ENCODE measurements around the gene PPP3R1. TPM values are rescaled to one million over a fixed set of nuclear protein-coding genes. Genes with fewer than 3 reads are reported as not detected.

Gene PPP3R1
- total and polyA plus RNA-seq, 2 donors from 2014 or later = 18.3 to 50.8 TPM

- H3K27ac ChIP-seq (ENCODE audit: low read depth in 2 of 2, low read length in 2 of 2) = no peak overlapping the region
- peaks cover 0 to 4% (median 4%) of the 10 kb centered on the region in 3 donors for H3K4me1 ChIP-seq (ENCODE audit: control insufficient read depth in 2 of 3, insufficient read depth in 2 of 3, low read depth in 1 of 3, low read length in 3 of 3)
- peaks cover 0 to 3% (median 2%) of the 10 kb centered on the region in 3 donors for H3K36me3 ChIP-seq (ENCODE audit: control insufficient read depth in 2 of 3, insufficient read depth in 3 of 3, low read length in 3 of 3)
- intact Hi-C loops (cut with DNase I) = no loop called here
- no peaks in the 10 kb centered on the region for H3K9me3 ChIP-seq (ENCODE audit: control insufficient read depth in 2 of 3, insufficient read depth in 1 of 3, low read length in 3 of 3)
- FAIRE-seq (no peak), DNase-seq (no peak)
- TF ChIP-seq CTCF (IDR thresholded peaks at IDR 0.05; ENCODE audit: borderline replicate concordance, extremely low read depth, insufficient read depth) = no peak
- no peak overlapping the region for H3K4me3 ChIP-seq (ENCODE audit: low read length in 3 of 3)
- no peaks in the 10 kb centered on the region for H3K27me3 ChIP-seq (ENCODE audit: control insufficient read depth, insufficient read depth, low read length)
- no peak overlapping the region for H3K9ac ChIP-seq (ENCODE audit: low read length in 3 of 3)
Measured at GRCh38 chr2:68155618-68156017, 96.7 kb downstream of the PPP3R1 start.

- FAIRE-seq = no peak
- Histone ChIP-seq H3K4me1 (ENCODE audit: control insufficient read depth in 2 of 3, insufficient read depth in 2 of 3, low read depth in 1 of 3, low read length in 3 of 3) (peaks cover 0 to 4% (median 0%) of the 10 kb centered on the region in 3 donors), H3K9me3 (ENCODE audit: control insufficient read depth in 2 of 3, insufficient read depth in 1 of 3, low read length in 3 of 3) (no peaks in the 10 kb centered on the region), H3K27me3 (ENCODE audit: control insufficient read depth, insufficient read depth, low read length) (no peaks in the 10 kb centered on the region), H3K9ac (ENCODE audit: low read length in 3 of 3) (no peak overlapping the region), H3K4me3 (ENCODE audit: low read length in 3 of 3) (no peak overlapping the region), H3K36me3 (ENCODE audit: control insufficient read depth in 2 of 3, insufficient read depth in 3 of 3, low read length in 3 of 3) (no peaks in the 10 kb centered on the region), H3K27ac (ENCODE audit: low read depth in 2 of 2, low read length in 2 of 2) (peak overlapping the region in 1 of 2 donors; percentile 11)
- TF ChIP-seq CTCF (IDR thresholded peaks at IDR 0.05; ENCODE audit: borderline replicate concordance, extremely low read depth, insufficient read depth) = no peak
- intact Hi-C loops (cut with DNase I) = no loop called here
- no peak for DNase-seq
Measured at GRCh38 chr2:68152681-68153347, 99.5 kb downstream of the PPP3R1 start.

- Histone ChIP-seq H3K4me1 (ENCODE audit: control insufficient read depth in 2 of 3, insufficient read depth in 2 of 3, low read depth in 1 of 3, low read length in 3 of 3) (peaks cover 0 to 2% (median 0%) of the 10 kb centered on the region in 3 donors), H3K27me3 (ENCODE audit: control insufficient read depth, insufficient read depth, low read length) (no peaks in the 10 kb centered on the region), H3K36me3 (ENCODE audit: control insufficient read depth in 2 of 3, insufficient read depth in 3 of 3, low read length in 3 of 3) (no peaks in the 10 kb centered on the region), H3K27ac (ENCODE audit: low read depth in 2 of 2, low read length in 2 of 2) (no peak overlapping the region), H3K9ac (ENCODE audit: low read length in 3 of 3) (no peak overlapping the region), H3K4me3 (ENCODE audit: low read length in 3 of 3) (no peak overlapping the region), H3K9me3 (ENCODE audit: control insufficient read depth in 2 of 3, insufficient read depth in 1 of 3, low read length in 3 of 3) (no peaks in the 10 kb centered on the region)
- DNase-seq (no peak), FAIRE-seq (no peak)
- intact Hi-C loops (cut with DNase I) = no loop called here
- no peak for TF ChIP-seq CTCF (IDR thresholded peaks at IDR 0.05; ENCODE audit: borderline replicate concordance, extremely low read depth, insufficient read depth)
Measured at GRCh38 chr2:68151037-68151436, 101.3 kb downstream of the PPP3R1 start.
